Endothelial cell of umbilical vein (primary cell): ENCODE measurements around the gene TMEM120B. TPM values are rescaled to one million over a fixed set of nuclear protein-coding genes. Genes with fewer than 3 reads are reported as not detected.

ENCODE experiments used
- BruUV-seq: library from RNA; stranded (reverse); fragments of 400-500 nt; replicated peaks from 2 replicates; lab custom pipeline; 2021; lab: Mats Ljungman, UMichigan
- CTCF ChIA-PET: fragments of 300-600, 350-600 bp; sonication (Branson Sonifier 250); formaldehyde crosslinking; loops from one replicate; lab custom pipeline; 2021; ENCODE audit warnings: antibody characterized with exemption, inconsistent platforms; lab: Charles Lee
- POLR2A ChIA-PET: fragments of 300-600, 350-600 bp; sonication (Branson Sonifier 250); formaldehyde crosslinking; loops from one replicate; lab custom pipeline; 2021; ENCODE audit warnings: antibody characterized with exemption, inconsistent platforms; lab: Charles Lee
- DNase-seq: peaks from one replicate; pipeline ENCODE4 v3.0.0-alpha.2; 2011; ENCODE audit warnings: low read depth, low spot score
- FAIRE-seq: peaks from 2 replicates; lab custom pipeline; 2011; peaks lifted over from hg19 to GRCh38; lab: Jason Lieb, UNC
- H2AFZ ChIP-seq: 2 replicates; pipeline ENCODE4 v1.6.0; 2012; ENCODE audit warnings: low read depth, low read length, control low read depth, inconsistent platforms
- H3K27ac ChIP-seq: 2 replicates; pipeline ENCODE4 v1.5.1; 2011; ENCODE audit warnings: low read depth, mild to moderate bottlenecking, control low read depth, low read length, moderate library complexity; ENCODE audit not compliant: insufficient read depth
- H3K27me3 ChIP-seq, 2 experiments: 2 replicates each; pipeline versions ENCODE4 v1.6.0 to v1.6.1; 2011; ENCODE audit warnings: low read length in 2 of 2, mixed read lengths in 1 of 2; ENCODE audit not compliant: control insufficient read depth in 2 of 2, insufficient read depth in 2 of 2
- H3K36me3 ChIP-seq, 2 experiments: 2 replicates in 1 of 2; 3 replicates in 1 of 2; pipeline ENCODE4 v1.5.1; 2011; ENCODE audit warnings: low read length in 2 of 2, mild to moderate bottlenecking in 1 of 2, moderate library complexity in 1 of 2; ENCODE audit not compliant: control insufficient read depth in 2 of 2, insufficient read depth in 2 of 2; ENCODE audit errors: extremely low read depth in 1 of 2
- H3K4me1 ChIP-seq: 3 replicates; pipeline ENCODE4 v1.5.1; 2011; ENCODE audit warnings: mild to moderate bottlenecking, low read length; ENCODE audit not compliant: control insufficient read depth, insufficient read depth; ENCODE audit errors: extremely low read depth
- H3K4me2 ChIP-seq: 2 replicates; pipeline ENCODE4 v1.6.1; 2011; ENCODE audit warnings: low read length, control low read depth, mixed read lengths; ENCODE audit not compliant: insufficient read depth
- H3K4me3 ChIP-seq, 3 experiments: fragments of 200-600 bp in 1 of 3; sonication (generic), shearing (Covaris generic) in 1 of 3; replicated peaks in 1 of 3; 2 replicates each; pipeline ENCODE4 v1.5.1; 2011 to 2016; ENCODE audit warnings: control low read depth in 3 of 3, low read length in 3 of 3, mild to moderate bottlenecking in 2 of 3, inconsistent platforms in 1 of 3, low read depth in 1 of 3, moderate library complexity in 1 of 3; ENCODE audit not compliant: insufficient read depth in 1 of 3
- H3K79me2 ChIP-seq: 2 replicates; pipeline ENCODE4 v1.6.0; 2012; ENCODE audit warnings: low read length, inconsistent platforms; ENCODE audit not compliant: control insufficient read depth, insufficient read depth
- H3K9ac ChIP-seq: replicated peaks from 2 replicates; pipeline ENCODE3; 2011; ENCODE audit warnings: low read length, control low read depth; ENCODE audit not compliant: insufficient read depth; ENCODE audit errors: extremely low read depth
- H3K9me1 ChIP-seq: replicated peaks from 3 replicates; pipeline ENCODE4 v1.6.0; 2011; ENCODE audit warnings: mild to moderate bottlenecking, low read length; ENCODE audit not compliant: control insufficient read depth, insufficient read depth; ENCODE audit errors: extremely low read depth
- H3K9me3 ChIP-seq: replicated peaks from 2 replicates; pipeline ENCODE4 v1.5.1; 2012; ENCODE audit warnings: low read length, inconsistent platforms; ENCODE audit not compliant: control insufficient read depth, insufficient read depth
- H4K20me1 ChIP-seq: replicated peaks from 2 replicates; pipeline ENCODE3; 2011; ENCODE audit warnings: mild to moderate bottlenecking, low read length; ENCODE audit not compliant: control insufficient read depth, insufficient read depth; ENCODE audit errors: extremely low read depth
- EZH2 ChIP-seq: IDR thresholded peaks from 2 replicates; pipeline ENCODE4 v1.6.1; 2012; ENCODE audit warnings: borderline replicate concordance, low read depth, mild to moderate bottlenecking, moderate library complexity, low read length, inconsistent platforms; ENCODE audit not compliant: severe bottlenecking
- FOS ChIP-seq: IDR thresholded peaks from 2 replicates; pipeline ENCODE4 v1.6.1; 2011; ENCODE audit warnings: mild to moderate bottlenecking, low read length, moderate library complexity, borderline replicate concordance; ENCODE audit not compliant: insufficient read depth
- GATA2 ChIP-seq: IDR thresholded peaks from 2 replicates; pipeline ENCODE4 v1.7.0; 2011; ENCODE audit warnings: low read depth, mild to moderate bottlenecking, moderate library complexity, mixed read lengths, low read length; ENCODE audit not compliant: insufficient read length, insufficient read depth
- JUN ChIP-seq: IDR thresholded peaks from 2 replicates; pipeline ENCODE4 v1.6.1; 2011; ENCODE audit warnings: borderline replicate concordance, low read depth; ENCODE audit not compliant: insufficient read length, insufficient read depth
- MYC ChIP-seq: IDR thresholded peaks from one replicate; pipeline ENCODE4 v1.6.1; 2011; ENCODE audit warnings: mild to moderate bottlenecking, low read depth, low read length
- POLR2A ChIP-seq: IDR thresholded peaks from 2 replicates; pipeline ENCODE4 v1.6.1; 2012; ENCODE audit warnings: low read depth, mild to moderate bottlenecking, control low read depth, low read length
- POLR2AphosphoS5 ChIP-seq: IDR thresholded peaks from 2 replicates; pipeline ENCODE4 v1.6.1; 2012; ENCODE audit warnings: low read depth, mild to moderate bottlenecking, control low read depth, low read length, moderate library complexity; ENCODE audit not compliant: insufficient read depth
- dilution Hi-C: fragments of 300-500 bp; cut with MboI; formaldehyde crosslinking; loops from one replicate; pipeline ENCODE4 v1.15.0; 2019; ENCODE audit warnings: low sequenced_read_pairs; ENCODE audit not compliant: extremely low pct_ligation_motif_present
- intact Hi-C: fragments of 100-400 bp; cut with micrococcal nuclease; formaldehyde crosslinking; loops from one replicate; pipeline ENCODE4 v1.10.0; 2022
- polyA plus RNA-seq, 4 experiments: library from polyadenylated mRNA; depleted of rRNA in 3 of 4; stranded (reverse) in 3 of 4; unstranded in 1 of 4; fragments of >200 nt; gene quantifications; 2 replicates each; pipeline versions ENCODE4 v1.2.1 to v1.2.3, GENCODE V29; 2011 to 2012; ENCODE audit warnings: missing spikeins in 1 of 4
- total RNA-seq: library from RNA; stranded (reverse); gene quantifications from 2 replicates; pipeline ENCODE4 v1.2.3, GENCODE V29; 2021
- TF ChIP-seq, protein P1 (sequence below): IDR thresholded peaks from 2 replicates; pipeline ENCODE4 v1.6.1; 2011; ENCODE audit not compliant: insufficient read depth, insufficient read length
- TF ChIP-seq, protein P2 (sequence below), 2 donors: IDR thresholded peaks; 1 replicate in 1 of 2; 2 replicates in 1 of 2; pipeline ENCODE4 v1.5.1; 2011; ENCODE audit warnings: low read length in 2 of 2, mild to moderate bottlenecking in 2 of 2, moderate library complexity in 2 of 2, control low read depth in 1 of 2, inconsistent platforms in 1 of 2, low read depth in 1 of 2; ENCODE audit not compliant: insufficient read depth in 1 of 2; ENCODE audit errors: extremely low read depth in 1 of 2

The TMEM120B gene
- total and polyA plus RNA-seq, 2 donors (not counting 3 experiments of a cell fraction or from before 2014, with no cell fraction given) = 10.4 to 12.8 TPM

DNA sequence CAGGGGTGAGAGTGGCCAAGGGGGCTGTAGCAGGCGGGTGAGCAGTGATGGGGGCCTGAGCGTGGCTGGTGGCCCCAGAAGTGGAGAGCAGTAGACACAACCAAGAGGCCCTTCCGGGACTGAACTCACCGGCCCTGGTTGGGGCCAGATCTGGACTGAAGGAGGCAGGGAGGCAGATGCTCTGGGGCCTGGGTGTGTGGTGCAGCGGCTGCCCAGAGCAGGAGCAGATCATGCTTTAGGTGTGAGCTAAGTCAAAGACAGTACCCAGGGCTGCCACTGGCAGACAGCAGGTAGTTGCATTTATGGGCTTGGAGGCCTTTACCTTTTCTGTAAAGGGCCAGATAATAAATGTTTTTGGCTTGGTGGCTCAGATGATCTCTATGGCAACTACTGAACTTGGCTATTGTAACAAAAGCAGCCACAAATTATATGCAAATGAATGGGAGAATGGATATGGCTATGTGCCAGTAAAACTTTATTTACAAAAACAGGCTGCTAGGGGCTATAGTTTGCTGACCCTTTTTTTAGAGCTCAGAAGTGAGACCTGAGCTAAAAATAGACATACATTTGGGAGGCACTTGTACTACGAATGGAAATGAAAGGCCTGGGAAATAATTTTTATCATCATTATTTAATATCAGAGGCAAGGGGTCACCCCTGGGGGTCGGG, 116.8 kb downstream of the TMEM120B start:
- Histone ChIP-seq H3K36me3 (peaks cover 12 to 37% of the 10 kb centered on the region in 2 experiments), H3K9ac (no peak overlapping the region), H2AFZ (no peak overlapping the region), H4K20me1 (no peaks in the 10 kb centered on the region), H3K9me1 (no peaks in the 10 kb centered on the region), H3K4me1 (no peaks in the 10 kb centered on the region), H3K79me2 (no peaks in the 10 kb centered on the region), H3K4me3 (no peak overlapping the region), H3K9me3 (no peaks in the 10 kb centered on the region), H3K4me2 (no peak overlapping the region), H3K27me3 (no peaks in the 10 kb centered on the region), H3K27ac (no peak overlapping the region)
- FAIRE-seq (no peak), DNase-seq (no peak)
- POLR2A ChIA-PET = no interaction called here
- dilution Hi-C loops = no loop called here
- intact Hi-C loops = no loop called here
- TF ChIP-seq EZH2 = no peak
- CTCF ChIA-PET = interaction anchor here (1.3 kb wide), 1 partner anchor 20 kb away, joined by 3 read pairs; no protein-coding TSS in a partner anchor
- no TSS peak for BruUV-seq

DNA sequence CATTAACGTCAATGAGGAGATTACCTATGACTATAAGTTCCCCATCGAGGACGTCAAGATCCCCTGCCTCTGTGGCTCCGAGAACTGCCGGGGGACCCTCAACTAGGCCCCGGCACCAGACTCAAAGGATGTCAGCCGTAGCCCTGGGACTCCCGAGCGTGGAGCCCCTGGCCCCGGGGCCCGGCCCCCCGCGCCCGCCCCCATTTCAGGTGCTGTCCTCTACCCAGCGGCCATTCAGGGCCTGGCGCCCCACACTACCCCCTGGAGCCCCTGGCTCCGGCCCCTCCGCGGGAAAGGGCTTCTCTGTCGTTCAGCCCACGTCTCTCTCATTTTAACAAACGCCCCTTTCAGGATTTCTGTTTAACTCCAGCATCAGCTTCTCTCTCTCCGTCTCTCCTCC, 117.6 kb downstream of the TMEM120B start:
- H3K79me2 ChIP-seq = no peaks in the 10 kb centered on the region
- no peaks in the 10 kb centered on the region for H3K9me1 ChIP-seq
- ChIA-PET POLR2A (no interaction called here), CTCF (no interaction called here)
- peaks cover 12 to 37% of the 10 kb centered on the region in 2 experiments for H3K36me3 ChIP-seq
- no peaks in the 10 kb centered on the region for H3K9me3 ChIP-seq
- H3K27me3 ChIP-seq = no peaks in the 10 kb centered on the region
- H3K27ac ChIP-seq = no peak overlapping the region
- intact Hi-C loops = loop anchor here (2.0 kb wide), 1 partner anchor 15 kb away; no protein-coding TSS in a partner anchor
- no peaks in the 10 kb centered on the region for H3K4me1 ChIP-seq
- no TSS peak for BruUV-seq
- H4K20me1 ChIP-seq = no peaks in the 10 kb centered on the region
- TF ChIP-seq EZH2 (no peak), MYC (no peak), FOS (no peak), GATA2 (no peak), JUN (no peak), POLR2AphosphoS5 (no peak), POLR2A (no peak)
- TF ChIP-seq, protein P1, sequence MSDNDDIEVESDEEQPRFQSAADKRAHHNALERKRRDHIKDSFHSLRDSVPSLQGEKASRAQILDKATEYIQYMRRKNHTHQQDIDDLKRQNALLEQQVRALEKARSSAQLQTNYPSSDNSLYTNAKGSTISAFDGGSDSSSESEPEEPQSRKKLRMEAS = no peak
- TF ChIP-seq, protein P2, sequence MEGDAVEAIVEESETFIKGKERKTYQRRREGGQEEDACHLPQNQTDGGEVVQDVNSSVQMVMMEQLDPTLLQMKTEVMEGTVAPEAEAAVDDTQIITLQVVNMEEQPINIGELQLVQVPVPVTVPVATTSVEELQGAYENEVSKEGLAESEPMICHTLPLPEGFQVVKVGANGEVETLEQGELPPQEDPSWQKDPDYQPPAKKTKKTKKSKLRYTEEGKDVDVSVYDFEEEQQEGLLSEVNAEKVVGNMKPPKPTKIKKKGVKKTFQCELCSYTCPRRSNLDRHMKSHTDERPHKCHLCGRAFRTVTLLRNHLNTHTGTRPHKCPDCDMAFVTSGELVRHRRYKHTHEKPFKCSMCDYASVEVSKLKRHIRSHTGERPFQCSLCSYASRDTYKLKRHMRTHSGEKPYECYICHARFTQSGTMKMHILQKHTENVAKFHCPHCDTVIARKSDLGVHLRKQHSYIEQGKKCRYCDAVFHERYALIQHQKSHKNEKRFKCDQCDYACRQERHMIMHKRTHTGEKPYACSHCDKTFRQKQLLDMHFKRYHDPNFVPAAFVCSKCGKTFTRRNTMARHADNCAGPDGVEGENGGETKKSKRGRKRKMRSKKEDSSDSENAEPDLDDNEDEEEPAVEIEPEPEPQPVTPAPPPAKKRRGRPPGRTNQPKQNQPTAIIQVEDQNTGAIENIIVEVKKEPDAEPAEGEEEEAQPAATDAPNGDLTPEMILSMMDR (IDR thresholded peaks at IDR 0.05; ENCODE audit: extremely low read depth in 1 of 2, insufficient read depth in 1 of 2, low read depth in 1 of 2, low read length in 2 of 2) = no peak
- DNase-seq (no peak), FAIRE-seq (no peak)
- H2AFZ ChIP-seq = no peak overlapping the region
- dilution Hi-C loops = no loop called here
- H3K4me3 ChIP-seq = no peak overlapping the region
- no peak overlapping the region for H3K9ac ChIP-seq
- no peak overlapping the region for H3K4me2 ChIP-seq
